ENCODE measurements around the gene LARP4B. TPM values are rescaled to one million over a fixed set of nuclear protein-coding genes. Genes with fewer than 3 reads are reported as not detected.
A peak's percentile ranks its signal among the peaks of the same experiment; 100 is the strongest.

Gene LARP4B
- total RNA-seq, 1 donor from 2014 or later, result 114 TPM

GRCh38 chr10:829241-829640 is 102.3 kb downstream of the LARP4B start:
- Histone ChIP-seq H3K36me3 (peaks cover 78% of the 10 kb centered on the region), H3K27ac (no peak overlapping the region), H3K4me3 (no peak overlapping the region), H3K27me3 (ENCODE audit: low read depth) (no peaks in the 10 kb centered on the region), H3K9me3 (no peaks in the 10 kb centered on the region), H3K4me1 (no peaks in the 10 kb centered on the region)
- no peak for DNase-seq
- ATAC-seq, result no peak
- intact Hi-C loops (cut with DNase I), result no loop called here
- no peak for TF ChIP-seq CTCF (IDR thresholded peaks at IDR 0.05)

- Histone ChIP-seq H3K27me3 (ENCODE audit: low read depth) (no peaks in the 10 kb centered on the region), H3K27ac (no peak overlapping the region), H3K36me3 (peaks cover 80% of the 10 kb centered on the region), H3K4me1 (no peaks in the 10 kb centered on the region), H3K9me3 (no peaks in the 10 kb centered on the region), H3K4me3 (no peak overlapping the region)
- no peak for TF ChIP-seq CTCF (IDR thresholded peaks at IDR 0.05)
- DNase-seq (no peak), ATAC-seq (no peak)
- intact Hi-C loops (cut with DNase I), result no loop called here
Measured at GRCh38 chr10:828191-828590, 103.3 kb downstream of the LARP4B start.

GRCh38 chr10:824946-825345 is 106.6 kb downstream of the LARP4B start:
- Histone ChIP-seq H3K36me3 (peaks cover 99% of the 10 kb centered on the region), H3K4me1 (no peaks in the 10 kb centered on the region), H3K4me3 (no peak overlapping the region), H3K9me3 (no peaks in the 10 kb centered on the region), H3K27me3 (ENCODE audit: low read depth) (no peaks in the 10 kb centered on the region), H3K27ac (no peak overlapping the region)
- TF ChIP-seq CTCF (IDR thresholded peaks at IDR 0.05), result no peak
- no peak for ATAC-seq
- intact Hi-C loops (cut with DNase I), result no loop called here
- no peak for DNase-seq

GRCh38 chr10:824497-824896 is 107.0 kb downstream of the LARP4B start:
- no peak for TF ChIP-seq CTCF (IDR thresholded peaks at IDR 0.05)
- DNase-seq (no peak), ATAC-seq (no peak)
- Histone ChIP-seq H3K4me1 (no peaks in the 10 kb centered on the region), H3K27ac (no peak overlapping the region), H3K36me3 (peaks cover 99% of the 10 kb centered on the region), H3K4me3 (no peak overlapping the region), H3K9me3 (no peaks in the 10 kb centered on the region), H3K27me3 (ENCODE audit: low read depth) (no peaks in the 10 kb centered on the region)
- intact Hi-C loops (cut with DNase I), result no loop called here

GRCh38 chr10:822661-823367 is 108.7 kb downstream of the LARP4B start:
- DNase-seq, result no peak
- Histone ChIP-seq H3K36me3 (peaks cover 99% of the 10 kb centered on the region), H3K4me3 (no peak overlapping the region), H3K4me1 (peaks cover 4% of the 10 kb centered on the region), H3K27ac (no peak overlapping the region), H3K9me3 (no peaks in the 10 kb centered on the region), H3K27me3 (ENCODE audit: low read depth) (no peaks in the 10 kb centered on the region)
- no peak for TF ChIP-seq CTCF (IDR thresholded peaks at IDR 0.05)
- peak; percentile 23 to 40 for ATAC-seq
- intact Hi-C loops (cut with DNase I), result no loop called here

Measured in lower lobe of right lung (tissue), 2 donors.